Left ventricle myocardium inferior (tissue), 1 donor: Measurements from ENCODE around the gene MYO9A. TPM values are rescaled to one million over a fixed set of nuclear protein-coding genes. Genes with fewer than 3 reads are reported as not detected.
"Not testable (repeated sequence)": the region's sequence is repeated elsewhere in the genome, so short reads cannot be mapped to it uniquely, and the experiment has no call there.

Source experiments
- DNase-seq: peaks from one replicate; pipeline ENCODE4 v3.0.0-alpha.2; 2020
- H3K27ac ChIP-seq: fragments of 200-600 bp; replicated peaks from 2 replicates; pipeline ENCODE4 v1.8.0; 2021
- H3K27me3 ChIP-seq: fragments of 200-600 bp; 2 replicates; pipeline ENCODE4 v1.8.0; 2021; ENCODE audit warnings: low read depth
- H3K36me3 ChIP-seq: fragments of 200-600 bp; 2 replicates; pipeline ENCODE4 v1.8.0; 2021
- H3K4me1 ChIP-seq: fragments of 200-600 bp; 2 replicates; pipeline ENCODE4 v1.8.0; 2021
- H3K4me3 ChIP-seq: fragments of 200-600 bp; 2 replicates; pipeline ENCODE4 v1.8.0; 2021; ENCODE audit warnings: mild to moderate bottlenecking, moderate library complexity
- H3K9me3 ChIP-seq: fragments of 200-600 bp; replicated peaks from 2 replicates; pipeline ENCODE4 v1.8.0; 2021
- CTCF ChIP-seq: fragments of 200-600 bp; IDR thresholded peaks from 2 replicates; pipeline ENCODE4 v1.8.0; 2021; ENCODE audit warnings: antibody characterized with exemption, mild to moderate bottlenecking, borderline replicate concordance
- intact Hi-C: fragments of 100-400 bp; cut with micrococcal nuclease; formaldehyde crosslinking; loops from one replicate; pipeline ENCODE4 v1.11.0; 2022
- total RNA-seq: library from RNA; stranded (reverse); fragmentation: NEBNext Ultra II Directional; extraction: Animal tissue kit (Norgen Biotek cat#: 25700); gene quantifications from one replicate; pipeline ENCODE4 v1.2.1, GENCODE V29; 2021
- donor health status: DM: no; HTN: yes; CAD: no; lungs with severe emphysema.

The MYO9A gene
- total RNA-seq, 1 donor from 2014 or later = 22.5 TPM

GRCh38 chr15:71889385-71889784, 228.6 kb downstream of the MYO9A start:
- no peaks in the 10 kb centered on the region for H3K9me3 ChIP-seq
- H3K36me3 ChIP-seq = peaks cover 58% of the 10 kb centered on the region
- no peak for DNase-seq
- TF ChIP-seq CTCF = no peak
- H3K4me1 ChIP-seq = peaks cover 25% of the 10 kb centered on the region
- no peak overlapping the region for H3K27ac ChIP-seq
- no peaks in the 10 kb centered on the region for H3K27me3 ChIP-seq
- H3K4me3 ChIP-seq = no peak overlapping the region
- intact Hi-C loops = no loop called here

- H3K4me3 ChIP-seq = no peak overlapping the region
- no peaks in the 10 kb centered on the region for H3K27me3 ChIP-seq
- no peak overlapping the region for H3K27ac ChIP-seq
- intact Hi-C loops = no loop called here
- peaks cover 25% of the 10 kb centered on the region for H3K4me1 ChIP-seq
- H3K9me3 ChIP-seq = no peaks in the 10 kb centered on the region
- no peak for TF ChIP-seq CTCF
- no peak for DNase-seq
- peaks cover 64% of the 10 kb centered on the region for H3K36me3 ChIP-seq
Measured at GRCh38 chr15:71888797-71889196, 229.2 kb downstream of the MYO9A start.

GRCh38 chr15:71885390-71885789, 232.6 kb downstream of the MYO9A start:
- H3K27me3 ChIP-seq = no peaks in the 10 kb centered on the region
- no peak overlapping the region for H3K4me3 ChIP-seq
- H3K27ac ChIP-seq = no peak overlapping the region
- no peak for TF ChIP-seq CTCF
- DNase-seq = no peak
- H3K4me1 ChIP-seq = peaks cover 8% of the 10 kb centered on the region
- intact Hi-C loops = no loop called here
- H3K9me3 ChIP-seq = no peaks in the 10 kb centered on the region
- peaks cover 82% of the 10 kb centered on the region for H3K36me3 ChIP-seq

- intact Hi-C loops = no loop called here
- Histone ChIP-seq H3K27ac (no peak overlapping the region), H3K9me3 (no peaks in the 10 kb centered on the region), H3K27me3 (no peaks in the 10 kb centered on the region), H3K4me1 (no peaks in the 10 kb centered on the region), H3K36me3 (peaks cover 95% of the 10 kb centered on the region), H3K4me3 (no peak overlapping the region)
- no peak for TF ChIP-seq CTCF
- DNase-seq = no peak
Measured at GRCh38 chr15:71883447-71883846, 234.5 kb downstream of the MYO9A start.

GRCh38 chr15:71880276-71880675, 237.7 kb downstream of the MYO9A start:
- Histone ChIP-seq H3K4me3 (no peak overlapping the region), H3K9me3 (no peaks in the 10 kb centered on the region), H3K4me1 (no peaks in the 10 kb centered on the region), H3K27me3 (no peaks in the 10 kb centered on the region), H3K27ac (no peak overlapping the region), H3K36me3 (peaks cover 90% of the 10 kb centered on the region)
- intact Hi-C loops = no loop called here
- no peak for DNase-seq
- no peak for TF ChIP-seq CTCF

DNA sequence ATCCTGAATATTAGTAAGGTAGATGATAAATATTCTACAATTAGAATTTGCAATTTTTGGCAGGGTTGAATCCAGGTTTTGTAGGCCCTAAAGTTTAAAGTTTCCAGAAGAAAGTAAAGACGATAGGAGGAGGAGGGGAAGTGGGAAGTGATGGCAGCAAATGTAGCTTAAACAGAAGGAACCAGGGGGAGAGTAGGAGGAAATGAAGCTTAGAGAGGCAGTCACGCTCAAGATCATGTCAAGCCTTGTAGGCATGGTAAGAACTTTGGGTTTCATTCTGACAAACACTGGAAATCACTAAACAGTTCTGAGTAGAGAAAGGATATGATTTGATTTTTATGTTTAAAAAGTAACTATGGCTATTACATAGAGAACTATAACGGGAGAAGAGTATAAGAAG, 243.7 kb downstream of the MYO9A start:
- H3K36me3 ChIP-seq = peaks cover 50% of the 10 kb centered on the region
- intact Hi-C loops = no loop called here
- H3K27me3 ChIP-seq = no peaks in the 10 kb centered on the region
- no peaks in the 10 kb centered on the region for H3K9me3 ChIP-seq
- no peak for TF ChIP-seq CTCF
- H3K27ac ChIP-seq = no peak overlapping the region
- no peak for DNase-seq
- no peak overlapping the region for H3K4me3 ChIP-seq
- H3K4me1 ChIP-seq = no peaks in the 10 kb centered on the region

DNA sequence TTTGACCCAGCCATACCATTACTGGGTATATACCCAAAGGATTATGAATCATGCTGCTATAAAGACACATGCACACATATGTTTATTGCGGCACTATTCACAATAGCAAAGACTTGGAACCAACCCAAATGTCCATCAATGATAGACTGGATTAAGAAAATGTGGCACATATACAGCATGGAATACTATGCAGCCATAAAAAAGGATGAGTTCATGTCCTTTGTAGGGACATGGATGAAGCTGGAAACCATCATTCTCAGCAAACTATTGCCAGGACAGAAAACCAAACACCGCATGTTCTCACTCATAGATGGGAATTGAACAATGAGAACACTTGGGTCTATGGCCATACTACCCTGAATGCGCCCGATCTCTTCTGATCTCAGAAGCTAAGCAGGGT, 259.7 kb downstream of the MYO9A start:
- H3K9me3 ChIP-seq, H3K27ac ChIP-seq, DNase-seq, intact Hi-C loops, H3K4me1 ChIP-seq, H3K4me3 ChIP-seq, H3K27me3 ChIP-seq: not testable (repeated sequence)
- peaks cover 47% of the 10 kb centered on the region for H3K36me3 ChIP-seq
